K562 (cell line): ENCODE results near the gene KCNQ4. TPM values are rescaled to one million over a fixed set of nuclear protein-coding genes. Genes with fewer than 3 reads are reported as not detected.

Source experiments
- ATAC-seq: fragments of 200-7000 bp; cut with Tn5 transposase; 3 replicates; pipeline ENCODE4 v1.9.1; 2020; ENCODE audit warnings: moderate library complexity
- BruUV-seq: library from RNA; stranded (reverse); fragments of 400-500 nt; replicated peaks from 2 replicates; lab custom pipeline; 2021; lab: Mats Ljungman, UMichigan
- CTCF ChIA-PET: fragments of 300-600 bp; formaldehyde crosslinking; extraction: SDS; loops from one replicate; lab custom pipeline; 2021; ENCODE audit warnings: low intra/inter-chr PET ratio; lab: Yijun Ruan, JAX
- POLR2A ChIA-PET: fragments of 300-600, 350-650 bp; sonication (Branson Sonifier 250); formaldehyde crosslinking; extraction: SDS; loops from one replicate; lab custom pipeline; 2021; ENCODE audit warnings: antibody characterized with exemption, inconsistent platforms; lab: Yijun Ruan, JAX
- DNase-seq, 4 experiments: peaks; one replicate each; pipeline versions ENCODE4 v3.0.0 to v3.0.0-alpha.2; 2011 to 2018; ENCODE audit warnings: low spot score in 3 of 4, mixed read lengths in 3 of 4; ENCODE audit errors: extremely low read depth in 1 of 4
- FAIRE-seq: peaks from 2 replicates; lab custom pipeline; 2011; peaks lifted over from hg19 to GRCh38; lab: Jason Lieb, UNC
- H2AFZ ChIP-seq: 2 replicates; pipeline ENCODE4 v1.6.0; 2011; ENCODE audit warnings: low read depth, low read length, control low read depth, inconsistent platforms
- H3K27ac ChIP-seq: fragments of 200-600 bp; 3 replicates; pipeline ENCODE4 v1.8.0; 2011; ENCODE audit warnings: low read depth, mild to moderate bottlenecking, control low read depth, inconsistent platforms, low read length, moderate library complexity, mixed read lengths; ENCODE audit errors: extremely low read depth
- H3K27me3 ChIP-seq, 2 experiments: fragments of 300-600 bp in 1 of 2; 2 replicates in 1 of 2; 3 replicates in 1 of 2; pipeline versions ENCODE4 v1.6.0 to v1.8.0; 2011; ENCODE audit warnings: inconsistent platforms in 2 of 2, low read length in 2 of 2, mild to moderate bottlenecking in 1 of 2, mixed read lengths in 1 of 2, moderate library complexity in 1 of 2; ENCODE audit not compliant: control insufficient read depth in 2 of 2, insufficient read depth in 2 of 2
- H3K36me3 ChIP-seq: fragments of 300-600 bp; 3 replicates; pipeline ENCODE4 v1.8.0; 2011; ENCODE audit warnings: mild to moderate bottlenecking, low read length, inconsistent platforms; ENCODE audit not compliant: control insufficient read depth, insufficient read depth
- H3K4me1 ChIP-seq, 2 experiments: fragments of 200-600 bp in 1 of 2; replicated peaks in 1 of 2; 2 replicates in 1 of 2; 3 replicates in 1 of 2; pipeline versions ENCODE4 v1.5.1 to v1.8.0; 2011; ENCODE audit warnings: inconsistent platforms in 2 of 2, low read length in 2 of 2, mild to moderate bottlenecking in 1 of 2, mixed read lengths in 1 of 2, moderate library complexity in 1 of 2; ENCODE audit not compliant: control insufficient read depth in 2 of 2, insufficient read depth in 2 of 2
- H3K4me2 ChIP-seq: 2 replicates; pipeline ENCODE4 v1.6.1; 2011; ENCODE audit warnings: low read length, control low read depth, inconsistent platforms, mixed read lengths; ENCODE audit not compliant: insufficient read depth
- H3K4me3 ChIP-seq: fragments of 200-600 bp; sonication (generic), shearing (Covaris generic); 2 replicates; pipeline ENCODE4 v1.5.1; 2016; ENCODE audit warnings: control low read depth, inconsistent platforms
- H3K79me2 ChIP-seq: fragments of 200-600 bp; 3 replicates; pipeline ENCODE4 v1.8.0; 2011; ENCODE audit warnings: low read length, inconsistent platforms; ENCODE audit not compliant: control insufficient read depth, insufficient read depth
- H3K9ac ChIP-seq, 2 experiments: 2 replicates each; pipeline versions ENCODE4 v1.6.0 to v1.6.1; 2011; ENCODE audit warnings: low read depth in 2 of 2, low read length in 2 of 2, control low read depth in 1 of 2, inconsistent platforms in 1 of 2, mild to moderate bottlenecking in 1 of 2, mixed read lengths in 1 of 2; ENCODE audit not compliant: insufficient read depth in 1 of 2
- H3K9me1 ChIP-seq: one replicate; pipeline ENCODE4 v1.6.0; 2011; ENCODE audit warnings: inconsistent platforms, mild to moderate bottlenecking, low read length, moderate library complexity; ENCODE audit not compliant: control insufficient read depth, insufficient read depth
- H3K9me3 ChIP-seq: replicated peaks from 2 replicates; pipeline ENCODE4 v1.5.1; 2011; ENCODE audit warnings: low read depth, low read length, inconsistent platforms; ENCODE audit not compliant: control insufficient read depth, insufficient read depth
- H4K20me1 ChIP-seq: replicated peaks from 2 replicates; pipeline ENCODE4 v1.6.1; 2011; ENCODE audit warnings: low read length, inconsistent platforms, mixed read lengths; ENCODE audit not compliant: control insufficient read depth, insufficient read depth
- CEBPZ ChIP-seq: fragments of 150-350 bp; IDR thresholded peaks from 2 replicates; pipeline ENCODE4 v1.6.1; 2014; ENCODE audit warnings: low read depth, mild to moderate bottlenecking, low read length, borderline replicate concordance
- ELF4 ChIP-seq: fragments of 450-650 bp; formaldehyde crosslinking; IDR thresholded peaks from 2 replicates; pipeline ENCODE4 v1.4.0; 2022; ENCODE audit warnings: missing genetic modification characterization
- GTF2E2 ChIP-seq: fragments of 200-800 bp; sonication (Bioruptor generic); IDR thresholded peaks from 2 replicates; pipeline ENCODE4 v1.6.1; 2016; ENCODE audit warnings: missing genetic modification characterization, missing compliant biosample characterization
- KLF6 ChIP-seq: fragments of 250-450 bp; sonication (Bioruptor Pico); IDR thresholded peaks from 2 replicates; pipeline ENCODE4 v1.4.0; 2020; ENCODE audit warnings: mild to moderate bottlenecking, moderate library complexity, borderline replicate concordance
- NCOA4 ChIP-seq: fragments of 450-650 bp; IDR thresholded peaks from 2 replicates; pipeline ENCODE4 v1.6.1; 2018; ENCODE audit warnings: mild to moderate bottlenecking; ENCODE audit not compliant: partially characterized antibody
- NONO ChIP-seq, 2 experiments: fragments of 200-400 bp in 1 of 2; fragments of 450-650 bp in 1 of 2; formaldehyde crosslinking in 1 of 2; IDR thresholded peaks; 2 replicates each; pipeline ENCODE4 v1.6.1; 2017; ENCODE audit warnings: low read depth in 2 of 2, mild to moderate bottlenecking in 2 of 2, moderate library complexity in 2 of 2, low read length in 1 of 2
- THRAP3 ChIP-seq: fragments of 450-650 bp; IDR thresholded peaks from 2 replicates; pipeline ENCODE4 v1.6.1; 2016; ENCODE audit warnings: mild to moderate bottlenecking, inconsistent platforms, borderline replicate concordance
- TRIM28 ChIP-seq: fragments of 450-650 bp; IDR thresholded peaks from 2 replicates; pipeline ENCODE4 v1.6.1; 2017
- ZBTB9 ChIP-seq: fragments of 450-650 bp; formaldehyde crosslinking; IDR thresholded peaks from 2 replicates; pipeline ENCODE4 v1.4.0; 2020; ENCODE audit warnings: mild to moderate bottlenecking, moderate library complexity
- ZNF174 ChIP-seq: fragments of 250-450 bp; sonication (Bioruptor Pico); IDR thresholded peaks from 2 replicates; pipeline ENCODE4 v1.4.0; 2020; ENCODE audit warnings: mild to moderate bottlenecking
- ZNF444 ChIP-seq: fragments of 250-450 bp; sonication (Bioruptor Pico); IDR thresholded peaks from 2 replicates; pipeline ENCODE4 v1.4.0; 2020; ENCODE audit warnings: mild to moderate bottlenecking, moderate library complexity
- WGBS: fragments of 100-300 bp; shearing (Covaris generic); methylation state at CpG from one replicate; pipeline ENCODE4 v1.1.6; 2016; ENCODE audit warnings: low coverage, mixed read lengths; ENCODE audit not compliant: insufficient coverage; ENCODE audit errors: missing lambda C conversion rate; 5-methylcytosine and 5-hydroxymethylcytosine counted together
- in situ Hi-C: fragments of 300-500 bp; cut with MboI; formaldehyde crosslinking; loops from 4 replicates; pipeline ENCODE4 v1.15.0; 2018; ENCODE audit warnings: inconsistent platforms, mixed read lengths
- intact Hi-C: fragments of 100-400 bp; cut with micrococcal nuclease; formaldehyde crosslinking; loops from 2 replicates; pipeline ENCODE4 v1.14.2; 2022
- polyA plus RNA-seq, 8 experiments: library from polyadenylated mRNA; depleted of rRNA in 4 of 8; stranded (reverse) in 5 of 8; unstranded in 3 of 8; fragments of >200 nt; fragmentation: Nextera tagmentation in 2 of 8; fragmentation: Illumina TruSeq in 1 of 8; extraction: Ambion mirVana in 2 of 8; extraction: Trizol in 1 of 8; gene quantifications; 2 replicates each; pipeline versions ENCODE4 v1.2.1 to v1.2.3, GENCODE V29; 2011 to 2014; ENCODE audit warnings: inconsistent platforms in 1 of 8, missing spikeins in 1 of 8
- total RNA-seq, 7 experiments: library from RNA; depleted of rRNA in 6 of 7; stranded (reverse); fragments of >200 nt in 6 of 7; fragmentation: Illumina TruSeq in 2 of 7; extraction: Trizol in 2 of 7; gene quantifications; 2 replicates each; pipeline versions ENCODE4 v1.2.1 to v1.2.3, GENCODE V29; 2011 to 2021; ENCODE audit warnings: low replicate concordance in 1 of 7

The KCNQ4 gene
- total and polyA plus RNA-seq, 9 of the 15 experiments (the other 6 are each of a cell fraction or from before 2014, with no cell fraction given) = 0.07 to 4.1 (median 0.79) TPM

GRCh38 chr1:40768146-40768990, 15.2 kb upstream of the KCNQ4 start (continued):
- TF ChIP-seq ZNF174 = no peak

GRCh38 chr1:40769815-40770214, 13.8 kb upstream of the KCNQ4 start:
- in situ Hi-C loops (loop anchor here (5.0 kb wide), 1 partner anchor 182 kb away; no protein-coding TSS in a partner anchor), intact Hi-C loops (no loop called here)
- ChIA-PET CTCF (no interaction called here), POLR2A (interaction anchor here (0.6 to 1.7 kb wide), 5 partner anchors 8 to 144 kb away, joined by 3 to 6 read pairs (median 3); no protein-coding TSS in a partner anchor)
- 86% methylated on average over 4 of the region's 4 CpGs for WGBS
- Histone ChIP-seq H3K4me2 (no peak overlapping the region), H2AFZ (no peak overlapping the region), H3K4me3 (no peak overlapping the region), H3K9ac (no peak overlapping the region), H3K79me2 (no peaks in the 10 kb centered on the region), H3K36me3 (peaks cover 65% of the 10 kb centered on the region)
- TF ChIP-seq NCOA4 (no peak), NONO (IDR thresholded peaks at IDR 0.05; ENCODE audit: low read depth in 2 of 2, low read length in 1 of 2) (no peak), CEBPZ (no peak), KLF6 (CRISPR knock-in tag) (no peak), GTF2E2 (tag) (no peak), ZBTB9 (CRISPR knock-in tag) (no peak), TRIM28 (no peak), ELF4 (CRISPR knock-in tag) (no peak), THRAP3 (no peak), ZNF444 (CRISPR knock-in tag) (no peak)
- TF ChIP-seq, all 486 proteins: peak for 0
- Histone ChIP-seq H3K27me3 (no peaks in the 10 kb centered on the region), H3K9me1 (no peaks in the 10 kb centered on the region), H3K4me1 (peaks cover 0 to 8% of the 10 kb centered on the region in 2 experiments; a peak in 4 of 5 replicates), H3K27ac (no peak overlapping the region), H4K20me1 (no peaks in the 10 kb centered on the region), H3K9me3 (no peaks in the 10 kb centered on the region)
- no peak for DNase-seq
- FAIRE-seq = no peak
- no peak for ATAC-seq
- no TSS peak for BruUV-seq
